DMS53 (cell line): Measurements from ENCODE around the gene PTGES2.
"Not testable (repeated sequence)": the region's sequence is repeated elsewhere in the genome, so short reads cannot be mapped to it uniquely, and the experiment has no call there.

ENCODE experiments used
- DNase-seq: peaks from one replicate; lab custom pipeline; 2025; lab: John Stamatoyannopoulos, UW

Gene PTGES2

GRCh38 chr9:128088253-128088945 lies 39.1 kb downstream of the PTGES2 start:
- no peak for DNase-seq

DNA sequence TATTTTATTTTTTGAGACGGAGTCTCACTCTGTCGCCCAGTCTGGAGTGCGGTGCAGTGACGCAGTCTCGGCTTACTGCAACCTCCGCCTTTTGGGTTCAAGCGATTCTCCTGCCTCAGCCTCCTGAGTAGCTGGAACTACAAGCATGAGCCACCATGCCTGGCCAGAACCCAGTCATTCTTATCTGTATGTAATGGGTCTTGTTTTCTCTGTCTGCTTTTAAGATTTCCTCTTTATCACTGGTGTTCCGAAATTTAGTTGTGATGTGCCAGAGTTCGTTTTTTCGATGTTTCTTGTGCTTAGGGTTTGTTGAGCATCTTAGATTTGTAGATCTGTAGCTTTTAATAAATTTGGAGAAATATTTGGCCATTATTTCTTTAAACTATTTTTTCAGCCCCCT lies 40.3 kb downstream of the PTGES2 start:
- DNase-seq: no peak

- DNase-seq: no peak
Measured at GRCh38 chr9:128085943-128086342, 41.6 kb downstream of the PTGES2 start.

GRCh38 chr9:128084746-128085145 lies 42.8 kb downstream of the PTGES2 start:
- DNase-seq: no peak

DNA sequence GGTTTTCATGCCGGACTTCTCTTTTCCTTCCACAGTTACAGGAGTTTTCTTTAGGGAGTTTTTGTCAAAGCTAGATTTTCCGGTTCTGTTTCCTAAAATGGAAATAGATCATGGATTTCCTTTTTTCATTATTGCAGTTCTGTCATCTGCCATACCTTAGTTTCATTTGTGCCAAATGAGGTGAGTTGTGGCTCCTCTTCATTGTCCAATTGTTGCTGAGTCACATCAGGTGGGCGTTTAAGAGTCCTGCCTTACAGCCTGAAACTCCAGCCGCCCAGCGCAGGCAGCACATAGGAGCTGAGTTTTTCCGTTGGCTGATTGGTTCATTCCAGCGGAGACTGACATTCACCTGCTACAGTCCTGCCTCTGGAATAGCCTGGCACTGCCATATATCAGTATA lies 45.4 kb downstream of the PTGES2 start:
- no peak for DNase-seq

- DNase-seq: no peak
Measured at GRCh38 chr9:128081056-128081455, 46.5 kb downstream of the PTGES2 start.

GRCh38 chr9:128080206-128080605 lies 47.3 kb downstream of the PTGES2 start:
- no peak for DNase-seq

GRCh38 chr9:128078504-128079434 lies 48.8 kb downstream of the PTGES2 start:
- peak; percentile 74 for DNase-seq

DNA sequence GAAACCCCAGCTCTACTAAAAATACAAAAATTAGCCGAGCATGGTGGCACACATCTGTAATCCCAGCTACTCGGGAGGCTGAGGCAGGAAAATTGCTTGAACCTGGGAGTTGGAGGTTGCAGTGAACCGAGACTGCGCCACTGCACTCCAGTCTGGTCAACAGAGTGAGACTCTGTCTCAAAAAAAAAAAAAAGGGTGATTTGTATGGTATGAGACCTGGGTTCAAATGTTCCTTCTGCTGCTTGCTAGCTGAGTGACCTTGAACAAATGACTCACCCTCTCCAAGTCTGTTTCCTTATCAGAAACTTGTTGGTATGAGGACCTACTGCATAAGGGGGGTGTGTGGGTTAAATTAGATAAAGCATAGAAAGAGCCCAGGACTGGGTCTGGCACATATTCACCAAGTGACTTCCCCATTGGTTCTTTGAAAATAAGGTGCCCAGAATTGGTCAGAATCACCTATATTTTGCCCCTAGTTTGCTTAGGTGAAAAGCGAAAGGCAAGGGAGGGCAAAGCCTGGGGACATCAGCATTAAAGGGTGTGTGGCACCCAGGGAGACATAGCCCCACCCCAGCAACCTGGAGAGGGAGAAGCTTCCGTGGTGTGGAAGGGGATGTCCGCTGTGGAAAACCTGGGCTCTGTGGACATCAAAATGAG lies 49.6 kb downstream of the PTGES2 start:
- DNase-seq: no peak

DNA sequence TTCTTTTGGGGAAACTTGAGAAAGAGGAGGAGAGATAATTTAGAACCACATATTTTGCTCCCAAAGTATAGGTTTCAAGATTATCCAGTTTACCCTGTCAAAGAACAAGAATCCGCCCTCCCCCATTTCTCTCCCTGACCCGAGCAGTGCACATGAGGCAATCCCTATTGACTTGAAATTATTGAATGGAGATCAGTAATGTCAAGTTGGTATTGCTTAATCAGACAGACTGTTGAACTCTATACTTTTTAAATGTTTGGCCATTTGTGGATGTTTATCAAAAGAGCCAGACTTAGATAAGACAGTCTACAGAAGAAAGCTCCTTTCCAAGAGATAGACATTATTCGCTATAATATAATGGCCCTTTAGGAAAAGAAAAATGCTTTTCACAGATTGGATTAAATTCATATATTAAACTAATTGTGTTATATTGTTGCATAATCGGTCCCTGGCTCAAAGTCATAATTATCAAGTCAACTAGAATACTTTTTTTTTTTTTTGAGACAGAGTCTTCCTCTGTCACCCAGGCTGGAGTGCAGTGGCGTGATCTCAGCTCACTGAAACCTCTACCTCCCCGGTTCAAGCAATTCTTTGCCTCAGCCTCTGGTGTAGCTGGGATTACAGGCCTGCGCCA lies 54.2 kb downstream of the PTGES2 start:
- no peak for DNase-seq

DNA sequence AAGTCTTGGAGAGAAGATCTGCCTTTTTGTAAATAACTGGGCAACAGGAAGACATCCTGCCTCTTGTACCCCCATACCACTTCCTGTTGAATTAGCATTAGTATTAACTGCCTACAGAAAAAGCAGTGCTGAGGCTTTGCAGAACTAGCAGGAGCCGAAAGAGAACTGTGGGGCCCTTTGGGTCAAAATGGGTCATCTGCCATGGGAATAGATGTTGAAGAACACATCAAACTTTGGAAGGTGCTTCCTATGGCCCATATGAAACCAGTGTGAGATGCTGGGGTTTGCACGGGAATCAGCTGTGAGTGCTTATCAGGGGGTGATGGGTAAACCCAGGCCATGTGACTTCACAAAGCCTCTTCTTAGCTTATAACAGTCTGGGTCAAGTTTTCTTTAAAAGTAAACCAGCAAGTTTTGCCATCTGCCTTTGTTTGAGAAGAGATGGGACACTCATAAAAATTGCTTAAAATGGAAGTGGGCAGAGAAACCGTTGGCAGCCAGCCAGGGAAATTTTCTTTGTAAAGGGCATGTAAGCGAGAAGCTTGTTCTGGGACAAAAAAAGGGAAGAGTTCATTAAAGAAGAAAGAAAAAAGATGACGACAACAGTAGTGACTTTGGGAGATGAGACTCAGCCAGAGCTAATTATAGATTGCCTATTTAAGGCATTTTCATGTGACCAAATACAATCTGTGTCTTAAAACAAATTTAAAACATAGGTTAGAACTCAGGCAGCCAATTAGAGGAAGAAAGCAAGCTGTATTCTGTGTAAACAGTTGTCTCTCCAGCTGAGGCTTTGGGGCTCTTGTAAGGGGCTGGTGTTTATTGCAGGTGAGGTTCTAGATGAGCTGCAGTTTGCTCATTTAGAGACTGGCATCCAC lies 55.1 kb downstream of the PTGES2 start:
- peak; percentile 73 for DNase-seq

DNA sequence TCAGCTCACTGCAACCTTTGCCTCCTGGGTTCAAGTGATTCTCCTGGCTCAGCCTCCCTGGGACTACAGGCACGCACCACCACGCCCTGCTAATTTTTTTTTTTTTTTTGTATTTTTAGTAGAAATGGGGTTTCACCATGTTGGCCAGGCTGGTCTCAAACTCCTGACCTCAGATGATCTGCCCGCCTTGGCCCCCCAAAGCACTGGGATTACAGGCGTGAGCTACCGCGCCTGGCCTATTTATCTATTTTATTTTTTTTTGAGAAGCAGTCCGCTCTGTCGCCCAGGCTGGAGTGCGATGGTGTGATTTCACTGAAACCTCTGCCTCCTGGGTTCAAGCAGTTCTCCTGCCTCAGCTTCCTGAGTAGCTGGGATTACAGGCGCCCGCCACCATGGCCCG lies 56.1 kb downstream of the PTGES2 start:
- DNase-seq: not testable (repeated sequence)

DNA sequence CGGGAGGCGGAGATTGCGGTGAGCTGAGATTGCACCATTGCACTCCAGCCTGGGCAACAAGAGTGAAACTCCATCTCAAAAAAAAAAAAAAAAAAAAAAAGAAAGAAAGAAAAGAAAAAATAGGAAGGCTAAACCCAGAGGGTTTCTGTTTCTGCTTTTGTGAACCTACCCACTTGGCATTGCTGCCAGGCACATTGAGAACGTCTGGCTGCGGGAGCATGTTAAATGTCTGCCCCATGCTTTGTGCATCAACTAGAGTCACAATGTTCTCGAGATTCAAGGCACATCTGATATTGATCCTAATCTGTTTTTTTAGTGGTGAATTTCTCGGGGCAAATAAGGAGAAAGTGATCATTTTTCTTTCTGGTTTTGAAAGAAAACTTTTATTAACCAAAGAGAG lies 56.7 kb downstream of the PTGES2 start:
- no peak for DNase-seq
